Measurements from ENCODE around the gene ACRV1.

- TF ChIP-seq CTCF (conservative IDR thresholded peaks at IDR 0.05 in 1 of 2, IDR thresholded peaks at IDR 0.05 in 1 of 2; ENCODE audit: low read depth in 1 of 2, low read length in 2 of 2) (no peak), EZH2 (IDR thresholded peaks at IDR 0.05; ENCODE audit: low read length, missing control alignments) (no peak)
These were observed 18.0 kb downstream of the ACRV1 start for GRCh38 chr11:125662689-125663088.
